Measurements from ENCODE around the gene RAD51B.
A peak's percentile ranks its signal among the peaks of the same experiment; 100 is the strongest.

The RAD51B gene

DNA sequence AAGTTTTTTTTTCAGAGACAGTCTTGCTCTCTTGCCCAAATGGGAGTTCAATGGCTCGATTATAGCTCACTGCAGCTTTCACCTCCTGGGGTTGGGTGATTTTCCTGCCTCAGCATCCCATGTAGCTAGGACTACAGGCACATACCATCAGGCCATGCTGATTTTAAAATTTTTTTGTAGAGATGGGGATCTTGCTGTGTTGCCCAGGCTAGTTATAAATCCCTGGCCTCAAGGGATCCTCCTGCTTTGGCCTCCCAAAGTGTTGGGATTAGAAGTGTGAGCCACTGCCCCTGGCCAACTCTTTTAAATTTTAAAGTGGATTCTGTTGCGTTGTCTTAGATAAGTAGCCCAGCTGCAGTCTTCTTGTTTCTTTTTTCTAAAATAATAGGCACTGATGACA lies 115.8 kb downstream of the RAD51B start:
- no peak for DNase-seq (ENCODE audit: low read depth, low spot score)
- H3K4me1 ChIP-seq (ENCODE audit: insufficient read depth, insufficient read length): peaks cover 5% of the 10 kb centered on the region
- H3K36me3 ChIP-seq (ENCODE audit: insufficient read depth, insufficient read length, low read length): no peaks in the 10 kb centered on the region
- peaks cover 3% of the 10 kb centered on the region; the same call in 1 of the 2 replicates for H3K9me3 ChIP-seq (ENCODE audit: insufficient read depth, low read length)
- no peak overlapping the region for H3K9ac ChIP-seq (ENCODE audit: insufficient read length, low read depth)
- TF ChIP-seq SUZ12 (IDR thresholded peaks at IDR 0.05; ENCODE audit: extremely low read depth, insufficient read depth, insufficient read length) (no peak), YY1 (IDR thresholded peaks at IDR 0.05; ENCODE audit: insufficient read depth, insufficient read length) (no peak), ZNF274 (IDR thresholded peaks at IDR 0.05; ENCODE audit: low read depth, low read length) (no peak)
- no peak overlapping the region for H3K4me3 ChIP-seq (ENCODE audit: insufficient read length, low read depth)
- H3K27me3 ChIP-seq (ENCODE audit: insufficient read depth, insufficient read length): no peaks in the 10 kb centered on the region

DNA sequence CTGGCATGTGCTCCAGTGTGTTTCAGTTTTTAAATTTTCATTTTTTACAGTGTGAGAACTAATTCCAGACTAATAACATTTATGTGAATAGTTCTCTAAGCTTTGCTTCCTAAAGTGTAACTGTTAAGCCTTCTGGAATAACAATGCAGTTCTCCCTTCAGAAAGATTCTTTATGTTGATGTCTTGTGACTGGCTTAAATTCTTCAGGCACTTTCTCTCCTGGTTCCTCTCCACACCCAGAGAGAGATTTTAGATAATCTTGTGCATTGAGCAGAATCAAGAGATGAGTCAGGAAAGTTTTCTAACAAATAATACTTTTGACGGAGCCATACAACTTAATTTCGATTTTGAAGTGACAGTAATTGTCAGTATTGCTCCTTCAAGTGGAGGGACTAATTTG lies 118.5 kb downstream of the RAD51B start:
- Histone ChIP-seq H3K36me3 (ENCODE audit: insufficient read depth, insufficient read length, low read length) (no peaks in the 10 kb centered on the region), H3K4me3 (ENCODE audit: insufficient read length, low read depth) (no peak overlapping the region), H3K9ac (ENCODE audit: insufficient read length, low read depth) (no peak overlapping the region), H3K9me3 (ENCODE audit: insufficient read depth, low read length) (no peaks in the 10 kb centered on the region), H3K27me3 (ENCODE audit: insufficient read depth, insufficient read length) (no peaks in the 10 kb centered on the region), H3K4me1 (ENCODE audit: insufficient read depth, insufficient read length) (no peaks in the 10 kb centered on the region)
- no peak for DNase-seq (ENCODE audit: low read depth, low spot score)
- TF ChIP-seq YY1 (IDR thresholded peaks at IDR 0.05; ENCODE audit: insufficient read depth, insufficient read length): no peak
- no peak for TF ChIP-seq SUZ12 (IDR thresholded peaks at IDR 0.05; ENCODE audit: extremely low read depth, insufficient read depth, insufficient read length)
- TF ChIP-seq ZNF274 (IDR thresholded peaks at IDR 0.05; ENCODE audit: low read depth, low read length): no peak

DNA sequence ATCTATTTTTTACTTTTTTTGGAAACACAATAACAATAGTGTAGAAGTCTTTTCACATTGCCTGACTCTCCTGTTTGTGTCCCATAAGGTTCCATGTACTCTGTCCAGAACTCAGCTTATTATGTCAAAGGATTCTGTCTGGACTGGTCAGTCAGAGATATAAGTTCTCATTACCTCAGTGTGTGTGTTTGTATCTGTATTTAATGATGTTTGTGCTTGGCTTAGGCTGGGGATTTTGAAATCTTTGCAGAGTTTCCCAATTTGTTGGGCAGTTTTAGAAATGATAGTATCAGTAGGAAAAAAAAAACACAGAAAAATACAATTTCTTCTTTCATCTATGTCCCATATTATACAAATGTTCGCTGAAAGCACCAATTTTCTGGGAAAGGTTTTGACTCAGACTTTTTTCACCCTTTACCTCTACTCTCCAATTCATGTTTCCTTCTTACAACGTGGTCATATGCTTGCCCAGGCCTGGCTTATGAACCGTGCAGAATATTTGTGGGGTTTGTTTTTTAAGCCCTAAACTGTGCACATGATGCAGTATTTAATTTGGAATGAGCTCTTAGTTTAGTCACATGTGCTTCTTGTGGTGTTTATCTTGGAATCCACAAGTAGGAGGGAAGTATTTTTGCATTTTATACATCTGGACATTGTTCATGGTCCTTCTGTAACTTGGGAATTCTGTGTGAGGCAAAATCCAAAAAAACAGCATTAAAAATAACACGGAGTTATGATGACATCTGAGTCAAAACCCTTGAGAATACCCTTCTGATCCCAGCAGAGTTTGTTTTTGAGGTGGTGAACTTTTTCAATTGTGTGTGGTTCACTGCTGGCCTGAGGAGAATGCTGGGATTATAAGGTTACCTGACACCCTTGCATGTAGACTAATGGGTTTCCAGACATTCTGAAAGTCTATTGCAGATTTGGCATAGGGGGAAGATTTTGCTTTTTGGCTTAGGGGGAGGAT lies 121.2 kb downstream of the RAD51B start:
- TF ChIP-seq YY1 (IDR thresholded peaks at IDR 0.05; ENCODE audit: insufficient read depth, insufficient read length) (no peak), SUZ12 (IDR thresholded peaks at IDR 0.05; ENCODE audit: extremely low read depth, insufficient read depth, insufficient read length) (no peak), ZNF274 (IDR thresholded peaks at IDR 0.05; ENCODE audit: low read depth, low read length) (no peak)
- H3K9ac ChIP-seq (ENCODE audit: insufficient read length, low read depth): peak overlapping the region; percentile 21
- no peaks in the 10 kb centered on the region for H3K27me3 ChIP-seq (ENCODE audit: insufficient read depth, insufficient read length)
- no peaks in the 10 kb centered on the region for H3K4me1 ChIP-seq (ENCODE audit: insufficient read depth, insufficient read length)
- H3K4me3 ChIP-seq (ENCODE audit: insufficient read length, low read depth): no peak overlapping the region
- H3K9me3 ChIP-seq (ENCODE audit: insufficient read depth, low read length): no peaks in the 10 kb centered on the region
- DNase-seq (ENCODE audit: low read depth, low spot score): no peak
- H3K36me3 ChIP-seq (ENCODE audit: insufficient read depth, insufficient read length, low read length): no peaks in the 10 kb centered on the region

DNA sequence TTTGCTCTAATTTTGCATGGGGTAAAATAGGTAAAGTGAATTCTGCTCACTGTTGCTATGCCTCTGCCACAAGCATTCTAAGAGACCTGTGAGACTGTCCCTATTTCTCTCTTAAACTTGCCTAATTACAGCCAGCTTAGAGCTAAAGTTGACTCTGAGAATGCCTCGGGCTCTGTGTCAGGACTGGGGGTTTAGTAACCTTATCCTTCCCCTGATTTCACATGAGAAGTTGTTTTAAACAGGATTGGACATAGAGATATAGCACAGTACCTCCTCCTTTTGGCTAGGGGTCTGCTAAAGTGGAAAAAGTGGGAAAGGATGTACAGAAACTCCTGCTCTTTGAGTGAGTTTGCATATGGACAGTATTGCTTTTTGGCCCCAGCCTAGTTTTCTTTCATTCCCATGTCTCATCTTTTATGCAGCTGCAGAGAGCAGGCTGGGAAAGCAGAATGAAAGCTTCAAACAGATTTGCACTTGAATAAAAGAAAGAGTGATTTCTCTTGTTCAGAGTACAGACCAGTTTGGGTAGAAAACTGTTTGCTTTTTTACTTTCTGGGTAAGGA lies 122.0 kb downstream of the RAD51B start:
- TF ChIP-seq ZNF274 (IDR thresholded peaks at IDR 0.05; ENCODE audit: low read depth, low read length): no peak
- no peak for TF ChIP-seq SUZ12 (IDR thresholded peaks at IDR 0.05; ENCODE audit: extremely low read depth, insufficient read depth, insufficient read length)
- no peak for TF ChIP-seq YY1 (IDR thresholded peaks at IDR 0.05; ENCODE audit: insufficient read depth, insufficient read length)
- no peaks in the 10 kb centered on the region for H3K27me3 ChIP-seq (ENCODE audit: insufficient read depth, insufficient read length)
- no peak for DNase-seq (ENCODE audit: low read depth, low spot score)
- H3K36me3 ChIP-seq (ENCODE audit: insufficient read depth, insufficient read length, low read length): no peaks in the 10 kb centered on the region
- H3K9me3 ChIP-seq (ENCODE audit: insufficient read depth, low read length): no peaks in the 10 kb centered on the region
- H3K9ac ChIP-seq (ENCODE audit: insufficient read length, low read depth): no peak overlapping the region
- no peaks in the 10 kb centered on the region for H3K4me1 ChIP-seq (ENCODE audit: insufficient read depth, insufficient read length)
- H3K4me3 ChIP-seq (ENCODE audit: insufficient read length, low read depth): no peak overlapping the region

DNA sequence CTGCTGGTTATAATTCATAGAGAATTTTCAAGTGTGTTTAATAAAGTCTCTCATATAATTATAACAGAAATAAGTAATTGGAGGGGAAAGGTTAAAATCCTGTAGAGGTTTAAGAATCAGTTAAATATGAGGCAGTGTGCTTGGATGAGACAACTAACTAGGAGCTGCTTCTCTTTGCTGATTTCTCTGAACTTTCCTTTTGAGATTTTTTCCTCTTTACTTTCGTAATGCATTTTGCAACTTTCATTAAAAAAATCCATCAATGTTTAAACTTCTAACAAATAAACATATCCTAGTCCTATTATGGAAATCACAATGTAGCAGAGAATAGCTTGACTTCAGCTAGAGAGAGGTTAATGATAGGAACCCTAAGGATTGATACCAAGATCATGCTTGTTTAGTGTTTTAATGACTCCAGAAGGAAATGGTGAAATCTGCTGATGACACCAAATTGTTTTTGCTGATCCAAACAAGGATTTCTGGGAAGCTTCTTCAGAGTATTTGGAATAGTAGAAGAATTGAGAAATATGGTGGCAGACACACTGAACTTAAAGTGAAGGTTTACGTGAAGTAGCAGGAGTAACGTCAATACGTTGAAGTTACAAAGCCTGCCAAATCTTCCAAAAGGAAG lies 122.6 kb downstream of the RAD51B start:
- no peaks in the 10 kb centered on the region for H3K27me3 ChIP-seq (ENCODE audit: insufficient read depth, insufficient read length)
- H3K9me3 ChIP-seq (ENCODE audit: insufficient read depth, low read length): no peaks in the 10 kb centered on the region
- no peak overlapping the region for H3K4me3 ChIP-seq (ENCODE audit: insufficient read length, low read depth)
- no peaks in the 10 kb centered on the region for H3K4me1 ChIP-seq (ENCODE audit: insufficient read depth, insufficient read length)
- no peaks in the 10 kb centered on the region for H3K36me3 ChIP-seq (ENCODE audit: insufficient read depth, insufficient read length, low read length)
- TF ChIP-seq SUZ12 (IDR thresholded peaks at IDR 0.05; ENCODE audit: extremely low read depth, insufficient read depth, insufficient read length) (no peak), ZNF274 (IDR thresholded peaks at IDR 0.05; ENCODE audit: low read depth, low read length) (no peak), YY1 (IDR thresholded peaks at IDR 0.05; ENCODE audit: insufficient read depth, insufficient read length) (no peak)
- no peak for DNase-seq (ENCODE audit: low read depth, low spot score)
- peak overlapping the region; percentile 18 for H3K9ac ChIP-seq (ENCODE audit: insufficient read length, low read depth)

DNA sequence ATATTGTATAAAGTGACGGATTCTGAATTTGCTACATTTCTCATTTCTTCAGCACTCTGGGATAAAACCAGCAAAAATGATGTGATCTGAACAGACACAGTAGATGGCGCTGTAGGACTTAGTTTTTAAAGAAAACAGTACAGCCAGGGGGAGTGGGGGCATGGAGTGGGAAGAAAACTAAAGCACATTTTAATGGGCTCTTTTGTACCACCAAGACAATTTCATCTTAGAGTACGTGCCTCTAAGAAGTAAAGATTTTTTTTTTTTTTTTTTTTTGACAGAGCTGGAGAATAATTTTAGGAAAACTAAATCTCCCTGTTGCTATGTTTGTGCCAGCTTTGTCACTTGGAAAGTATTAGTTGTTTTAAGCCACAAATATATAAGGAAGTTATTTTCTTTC lies 124.4 kb downstream of the RAD51B start:
- peak; percentile 65 for DNase-seq (ENCODE audit: low read depth, low spot score)

DNA sequence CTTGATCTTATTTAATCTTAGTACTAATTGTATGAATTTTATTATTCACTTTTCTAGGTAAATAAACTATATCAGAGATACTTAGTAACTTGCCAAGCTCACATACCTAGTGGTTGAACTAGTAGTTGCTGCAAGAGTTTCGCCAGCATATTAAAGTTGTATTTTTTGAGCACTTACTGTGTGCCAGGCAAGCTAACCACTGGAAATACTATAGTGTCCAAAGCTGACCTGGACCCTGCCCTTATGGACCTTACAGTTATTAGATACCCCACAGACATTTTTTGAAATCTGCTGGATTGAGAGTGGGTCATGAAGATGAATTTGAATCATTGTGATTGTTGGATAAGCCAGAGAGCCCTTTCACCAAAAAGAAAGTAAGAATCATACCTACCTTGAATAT lies 125.0 kb downstream of the RAD51B start:
- no peaks in the 10 kb centered on the region for H3K27me3 ChIP-seq (ENCODE audit: insufficient read depth, insufficient read length)
- H3K4me1 ChIP-seq (ENCODE audit: insufficient read depth, insufficient read length): no peaks in the 10 kb centered on the region
- no peaks in the 10 kb centered on the region for H3K9me3 ChIP-seq (ENCODE audit: insufficient read depth, low read length)
- no peak overlapping the region for H3K4me3 ChIP-seq (ENCODE audit: insufficient read length, low read depth)
- H3K9ac ChIP-seq (ENCODE audit: insufficient read length, low read depth): no peak overlapping the region
- DNase-seq (ENCODE audit: low read depth, low spot score): no peak
- TF ChIP-seq ZNF274 (IDR thresholded peaks at IDR 0.05; ENCODE audit: low read depth, low read length) (no peak), SUZ12 (IDR thresholded peaks at IDR 0.05; ENCODE audit: extremely low read depth, insufficient read depth, insufficient read length) (no peak), YY1 (IDR thresholded peaks at IDR 0.05; ENCODE audit: insufficient read depth, insufficient read length) (no peak)
- no peaks in the 10 kb centered on the region for H3K36me3 ChIP-seq (ENCODE audit: insufficient read depth, insufficient read length, low read length)

More for the DNA sequence above, 124.4 kb downstream of the RAD51B start:
- no peaks in the 10 kb centered on the region for H3K9me3 ChIP-seq (ENCODE audit: insufficient read depth, low read length)
- H3K4me3 ChIP-seq (ENCODE audit: insufficient read length, low read depth): no peak overlapping the region
- no peak for TF ChIP-seq SUZ12 (IDR thresholded peaks at IDR 0.05; ENCODE audit: extremely low read depth, insufficient read depth, insufficient read length)
- no peaks in the 10 kb centered on the region for H3K27me3 ChIP-seq (ENCODE audit: insufficient read depth, insufficient read length)
- H3K36me3 ChIP-seq (ENCODE audit: insufficient read depth, insufficient read length, low read length): no peaks in the 10 kb centered on the region
- no peaks in the 10 kb centered on the region for H3K4me1 ChIP-seq (ENCODE audit: insufficient read depth, insufficient read length)
- no peak overlapping the region for H3K9ac ChIP-seq (ENCODE audit: insufficient read length, low read depth)
